Amygdala (tissue), 56 donors: ENCODE results near the gene KLHL40.
A peak's percentile ranks its signal among the peaks of the same experiment; 100 is the strongest.

ENCODE experiments used
- DNase-seq, 56 donors: peaks; one replicate each; lab custom pipeline; 2025; lab: John Stamatoyannopoulos, UW

KLHL40 gene

DNA sequence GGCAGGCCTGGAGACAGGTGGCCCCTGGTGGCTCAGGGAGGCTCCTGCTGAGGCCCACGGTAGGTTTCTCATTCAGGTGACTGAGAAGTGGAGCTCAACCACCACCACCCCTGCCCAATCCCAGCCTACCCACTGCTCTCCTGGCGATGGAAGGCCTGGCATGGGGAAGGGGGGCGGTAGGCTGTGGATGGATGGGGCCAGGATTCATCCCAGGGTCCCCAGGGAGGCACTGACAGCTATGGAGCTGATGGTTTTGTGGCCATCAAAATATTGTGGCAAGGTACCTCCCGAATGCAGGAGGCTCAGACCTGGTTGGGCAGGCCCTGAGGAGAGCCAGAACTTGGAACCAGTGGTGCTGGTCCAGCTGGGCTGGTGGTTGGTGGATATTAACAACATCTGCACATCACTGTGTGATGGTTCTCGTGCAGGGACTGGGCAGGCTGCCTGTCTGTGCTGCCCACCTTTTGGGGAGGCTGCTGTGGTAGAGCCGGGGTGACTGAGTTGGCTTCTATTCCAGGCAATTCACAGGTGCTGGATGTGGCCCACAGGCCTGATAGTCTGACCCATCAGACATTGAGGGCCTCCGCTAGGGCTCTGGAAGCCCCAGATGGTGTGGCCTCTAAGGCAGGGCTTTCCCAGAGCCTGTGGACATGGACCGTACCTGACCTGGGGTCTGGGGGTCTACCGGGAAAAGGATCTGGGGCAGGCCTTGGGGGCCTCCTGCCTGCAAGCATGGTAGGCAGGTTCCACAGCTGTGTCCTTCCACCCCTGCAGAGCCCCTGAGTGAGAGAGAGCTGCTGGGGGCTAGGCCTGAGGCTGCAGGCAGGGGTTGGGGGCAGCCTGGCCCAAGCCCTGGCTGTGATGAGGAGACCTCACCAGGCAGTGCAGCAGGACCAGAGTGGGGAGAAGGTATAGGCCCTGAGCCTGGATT, 28.4 kb upstream of the KLHL40 start:
- no peak for DNase-seq

DNA sequence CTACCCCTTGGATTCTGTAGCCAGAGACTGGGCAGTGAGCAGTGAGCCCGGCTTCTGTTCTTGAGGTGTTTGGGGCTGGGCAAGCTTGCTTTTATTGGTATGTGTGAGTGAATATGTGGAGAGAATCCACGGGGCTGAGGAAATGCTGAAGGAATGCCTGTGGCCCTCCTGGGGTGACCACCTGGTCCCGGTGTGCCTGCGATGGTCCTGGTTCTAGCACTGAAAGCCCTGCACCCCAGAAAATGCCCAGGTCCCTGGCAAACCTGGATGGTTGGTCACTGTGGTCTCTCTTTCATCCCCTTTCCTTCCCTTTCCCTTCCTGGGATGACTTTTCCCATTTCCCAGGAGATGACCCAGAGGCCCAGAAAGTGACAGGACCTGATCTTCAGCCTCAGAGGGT, 27.7 kb upstream of the KLHL40 start:
- DNase-seq: no peak

DNA sequence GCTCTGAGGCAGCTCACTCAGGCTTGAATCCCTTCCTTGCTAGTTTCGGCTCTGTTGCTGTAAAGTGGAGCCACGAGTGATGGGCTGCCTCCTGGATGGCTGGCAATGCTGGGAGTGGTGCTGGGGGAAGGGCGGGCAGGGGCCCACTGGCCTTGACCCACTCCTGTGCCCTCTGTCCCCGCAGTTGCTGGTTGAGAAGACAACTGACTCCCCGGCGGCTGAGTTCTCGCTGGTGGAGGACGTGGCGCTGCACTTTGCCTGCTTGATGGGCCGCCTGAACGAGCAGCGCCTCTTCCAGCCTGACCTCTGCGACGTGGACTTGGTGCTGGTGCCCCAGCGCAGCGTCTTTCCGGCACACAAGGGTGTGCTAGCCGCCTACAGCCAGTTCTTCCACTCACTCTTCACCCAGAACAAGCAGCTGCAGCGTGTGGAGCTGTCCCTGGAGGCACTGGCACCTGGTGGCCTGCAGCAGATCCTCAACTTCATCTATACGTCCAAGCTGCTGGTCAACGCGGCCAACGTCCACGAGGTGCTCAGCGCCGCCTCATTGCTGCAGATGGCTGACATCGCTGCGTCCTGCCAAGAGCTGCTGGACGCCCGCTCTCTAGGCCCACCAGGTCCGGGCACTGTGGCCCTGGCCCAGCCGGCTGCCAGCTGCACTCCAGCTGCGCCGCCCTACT, 27.1 kb upstream of the KLHL40 start:
- DNase-seq: peak in 11 of 56 donors; percentile 25 to 66 (median 45)

DNA sequence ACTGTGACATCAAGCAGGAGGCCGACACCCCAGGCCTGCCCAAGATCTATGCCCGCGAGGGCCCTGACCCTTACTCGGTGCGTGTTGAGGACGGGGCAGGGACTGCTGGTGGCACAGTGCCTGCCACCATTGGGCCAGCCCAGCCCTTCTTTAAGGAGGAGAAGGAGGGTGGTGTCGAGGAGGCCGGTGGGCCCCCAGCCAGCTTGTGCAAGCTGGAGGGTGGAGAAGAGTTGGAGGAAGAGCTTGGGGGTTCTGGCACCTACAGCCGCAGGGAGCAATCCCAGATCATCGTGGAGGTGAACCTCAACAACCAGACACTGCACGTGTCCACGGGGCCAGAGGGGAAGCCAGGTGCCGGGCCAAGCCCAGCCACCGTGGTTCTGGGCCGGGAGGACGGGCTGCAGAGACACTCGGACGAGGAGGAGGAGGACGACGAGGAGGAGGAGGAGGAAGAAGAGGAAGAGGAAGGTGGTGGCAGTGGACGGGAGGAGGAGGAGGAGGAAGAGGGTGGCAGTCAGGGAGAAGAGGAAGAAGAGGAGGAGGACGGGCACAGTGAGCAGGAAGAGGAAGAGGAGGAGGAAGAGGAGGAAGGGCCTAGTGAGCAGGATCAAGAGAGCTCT, 26.5 kb upstream of the KLHL40 start:
- DNase-seq: peak in 1 of 56 donors; percentile 37

DNA sequence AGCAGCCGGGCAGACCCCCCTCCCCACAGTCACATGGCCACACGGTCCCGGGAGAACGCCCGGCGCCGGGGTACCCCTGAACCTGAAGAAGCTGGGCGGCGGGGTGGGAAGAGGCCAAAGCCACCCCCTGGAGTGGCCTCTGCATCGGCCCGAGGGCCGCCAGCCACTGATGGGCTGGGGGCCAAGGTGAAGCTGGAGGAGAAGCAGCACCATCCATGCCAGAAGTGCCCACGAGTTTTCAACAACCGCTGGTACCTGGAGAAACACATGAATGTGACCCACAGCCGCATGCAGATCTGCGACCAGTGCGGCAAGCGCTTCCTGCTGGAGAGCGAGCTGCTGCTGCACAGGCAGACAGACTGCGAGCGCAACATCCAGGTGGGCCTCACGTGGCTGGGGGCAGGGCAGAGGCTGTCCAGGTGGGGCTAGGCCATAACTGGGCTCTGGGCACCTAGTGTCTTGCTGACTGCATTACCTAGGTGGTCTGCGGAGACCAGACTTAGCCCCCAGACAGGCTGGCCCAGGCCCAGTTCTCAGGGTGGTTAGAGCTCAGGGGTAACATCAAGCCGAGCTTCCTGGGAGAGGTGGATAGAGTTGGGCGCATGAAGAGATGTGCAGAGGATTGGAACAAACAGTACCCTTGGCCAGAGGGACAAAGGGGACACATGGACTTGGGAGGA, 25.7 kb upstream of the KLHL40 start:
- DNase-seq: no peak

DNA sequence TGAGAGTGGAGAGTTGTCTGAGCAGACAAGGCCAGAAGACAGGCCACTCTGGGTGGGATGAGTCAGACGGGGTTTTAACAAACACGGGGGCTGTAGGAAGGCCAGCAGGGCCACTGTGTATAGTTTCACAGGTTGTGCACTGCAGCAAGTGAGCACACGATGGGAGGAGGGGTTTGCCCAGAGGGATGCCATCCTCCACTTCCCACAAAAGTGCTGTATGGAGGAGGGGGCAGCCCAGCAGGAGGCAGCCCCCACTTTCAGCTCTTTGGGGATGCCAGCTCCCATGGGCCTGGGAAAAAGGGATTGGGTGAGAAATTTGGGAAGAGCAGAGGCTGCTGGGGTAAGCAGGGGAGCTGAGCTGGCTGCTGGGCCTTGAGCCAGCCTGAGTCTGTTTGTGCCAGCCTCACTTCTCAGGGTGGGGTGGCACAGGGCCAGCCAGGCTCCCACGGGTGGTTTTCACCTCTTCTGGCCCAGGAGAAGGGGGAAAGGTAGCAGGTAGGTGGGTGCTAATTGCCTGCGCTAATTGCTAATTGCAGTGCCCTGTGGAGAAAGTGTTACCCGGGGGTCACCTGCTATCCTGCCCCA, 25.1 kb upstream of the KLHL40 start:
- DNase-seq: peak in 2 of 56 donors; percentile 30 to 69

DNA sequence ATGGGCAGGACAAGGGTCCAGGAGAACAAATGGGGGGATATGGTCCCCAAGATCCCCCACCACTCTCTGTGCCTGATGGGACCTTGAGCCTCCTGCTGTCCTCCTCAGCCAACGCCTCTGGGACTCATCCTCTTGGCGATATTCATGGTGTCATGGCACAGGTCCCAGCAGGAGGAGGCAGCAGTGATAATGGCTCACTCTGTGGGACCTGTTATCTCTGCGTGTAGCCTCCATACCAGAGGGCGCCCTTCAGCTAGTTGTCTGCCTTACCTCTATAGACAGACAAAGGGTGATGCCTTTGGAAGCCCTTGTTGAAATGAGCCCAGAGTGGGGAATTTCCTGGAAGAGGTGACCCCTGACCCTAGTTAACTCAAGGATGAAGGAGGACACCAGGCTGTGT, 24.4 kb upstream of the KLHL40 start:
- DNase-seq: no peak

DNA sequence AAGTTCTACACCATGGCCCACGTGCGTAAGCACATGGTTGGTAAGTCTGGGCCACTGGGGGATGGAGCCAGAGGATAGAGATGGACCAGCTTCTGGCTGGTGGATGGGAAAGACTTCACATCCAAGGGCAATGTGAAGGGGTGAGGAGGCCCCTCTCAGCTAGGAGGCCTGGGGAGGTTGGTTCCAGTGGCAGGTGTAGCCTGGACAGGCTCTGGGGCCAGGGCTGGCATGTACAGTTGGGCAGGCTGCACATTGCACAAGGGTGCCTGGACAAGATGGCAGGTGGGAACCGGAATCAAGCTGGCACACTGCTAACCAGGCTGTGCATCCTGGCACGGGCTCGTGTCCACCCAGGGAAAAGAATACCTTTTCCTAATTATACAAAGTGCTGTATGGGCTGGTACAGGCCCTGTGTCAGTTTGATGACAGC, 23.7 kb upstream of the KLHL40 start:
- no peak for DNase-seq

DNA sequence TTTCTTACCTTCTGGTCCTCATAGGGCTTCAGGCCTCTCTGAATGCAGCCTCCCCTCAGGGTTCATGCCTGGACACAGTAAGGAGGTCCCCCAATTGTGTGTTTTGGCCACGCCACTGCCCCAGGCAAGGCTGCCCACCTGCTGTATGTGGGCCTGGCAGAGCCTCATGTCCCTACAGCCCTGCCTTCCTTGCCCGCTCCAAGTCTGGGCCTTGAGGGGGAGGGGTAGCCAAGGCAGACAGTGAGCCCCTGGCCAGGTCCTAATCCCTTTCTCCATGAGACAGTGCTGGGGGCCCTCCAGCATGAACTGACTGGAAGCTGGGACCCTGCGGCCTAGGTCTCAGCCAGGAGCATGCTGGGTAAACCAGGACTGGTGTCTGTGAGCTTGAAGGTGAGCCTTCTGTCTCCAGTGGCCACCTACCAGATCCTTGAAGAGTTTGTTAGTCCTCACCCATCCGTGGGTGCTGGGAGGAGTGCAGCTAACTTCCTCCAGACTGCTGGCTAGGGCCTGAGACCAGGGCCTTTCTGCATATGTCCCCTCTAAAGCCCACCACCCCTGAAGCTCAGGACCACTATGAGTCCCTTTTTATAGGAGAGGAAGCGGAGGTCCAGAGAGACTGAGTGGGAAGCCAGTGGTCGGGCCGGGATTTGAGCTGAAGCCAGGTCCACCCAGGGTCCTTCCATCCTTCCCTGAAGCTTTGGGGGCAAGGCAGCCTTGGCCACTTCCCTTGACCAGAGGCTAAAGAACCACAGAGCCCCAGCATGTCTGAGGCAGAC, 23.1 kb upstream of the KLHL40 start:
- no peak for DNase-seq

DNA sequence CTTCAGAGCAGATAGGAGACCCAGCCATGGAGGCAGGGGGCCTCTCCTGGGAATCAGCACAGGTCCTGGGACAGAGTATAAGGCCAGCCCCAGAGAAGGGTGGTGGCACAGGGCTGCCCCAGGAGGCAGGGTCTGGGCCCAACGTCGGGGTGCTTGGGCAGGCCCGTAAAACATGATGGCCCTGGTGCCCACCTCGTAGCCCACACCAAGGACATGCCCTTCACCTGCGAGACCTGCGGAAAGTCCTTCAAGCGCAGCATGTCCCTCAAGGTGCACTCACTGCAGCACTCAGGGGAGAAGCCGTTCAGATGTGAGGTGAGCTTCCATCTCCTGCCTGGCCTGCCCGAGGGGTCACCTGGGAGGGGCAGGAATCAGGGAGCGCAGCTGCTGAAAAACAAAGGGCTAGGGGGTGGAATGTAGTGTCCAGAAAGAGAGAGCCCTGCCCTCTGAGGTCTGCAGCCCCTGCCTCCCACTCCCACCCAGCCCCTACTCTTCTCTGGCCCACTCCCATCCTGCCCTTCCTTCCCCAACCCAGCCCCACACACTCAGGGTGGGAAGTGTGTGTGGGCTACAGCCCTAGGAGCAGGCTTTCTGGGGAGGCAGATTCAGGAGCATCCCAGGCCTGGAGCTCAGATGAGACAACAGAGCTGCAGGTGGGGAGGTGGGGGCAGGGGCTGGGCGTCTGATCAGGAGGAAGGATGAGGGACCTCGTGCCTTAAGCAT, 22.4 kb upstream of the KLHL40 start:
- no peak for DNase-seq

DNA sequence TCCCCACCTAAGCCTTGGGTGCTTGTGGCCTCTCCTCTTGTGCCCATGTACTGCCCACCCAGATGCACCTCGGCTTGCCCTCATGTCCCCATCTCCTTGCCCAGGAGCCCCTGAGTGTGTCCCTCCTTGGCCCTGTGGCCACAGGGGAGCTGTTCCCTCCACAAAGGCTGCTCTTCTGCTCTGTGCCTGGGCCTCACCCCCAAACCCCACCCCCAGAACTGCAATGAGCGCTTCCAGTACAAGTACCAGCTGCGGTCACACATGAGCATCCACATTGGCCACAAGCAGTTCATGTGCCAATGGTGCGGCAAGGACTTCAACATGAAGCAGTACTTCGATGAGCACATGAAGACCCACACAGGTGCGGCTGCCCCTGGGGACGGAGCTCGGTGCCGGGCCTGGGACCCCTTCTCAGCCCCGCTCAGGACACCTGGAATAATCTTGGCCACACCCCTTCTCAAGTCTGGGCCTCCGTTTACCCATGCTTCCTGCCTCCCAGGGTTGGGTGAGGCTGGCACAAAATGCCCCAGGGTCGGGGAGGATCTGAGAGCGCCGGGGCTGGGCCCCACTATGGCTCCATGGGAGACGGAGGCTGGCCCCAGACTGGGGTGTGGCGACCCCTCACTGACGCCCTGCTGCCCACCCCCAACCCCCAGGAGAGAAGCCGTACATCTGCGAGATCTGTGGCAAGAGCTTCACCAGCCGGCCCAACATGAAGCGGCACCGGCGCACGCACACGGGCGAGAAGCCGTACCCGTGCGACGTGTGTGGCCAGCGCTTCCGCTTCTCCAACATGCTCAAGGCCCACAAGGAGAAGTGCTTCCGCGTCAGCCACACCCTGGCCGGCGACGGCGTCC, 21.5 kb upstream of the KLHL40 start:
- DNase-seq: no peak

DNA sequence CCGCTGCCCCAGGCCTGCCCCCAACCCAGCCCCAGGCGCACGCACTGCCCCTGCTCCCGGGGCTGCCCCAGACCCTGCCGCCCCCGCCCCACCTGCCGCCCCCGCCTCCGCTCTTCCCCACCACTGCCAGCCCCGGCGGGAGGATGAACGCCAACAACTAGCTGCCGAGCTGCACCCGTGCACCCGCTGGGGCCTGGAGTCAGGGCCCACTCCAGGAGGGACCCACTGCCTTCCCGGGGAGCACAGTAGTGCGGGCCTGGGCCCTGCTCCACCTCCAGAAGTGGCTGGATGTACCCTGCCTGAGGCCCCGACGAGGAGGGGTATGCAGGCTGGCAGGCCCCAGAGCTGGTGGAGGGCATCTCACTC, 20.9 kb upstream of the KLHL40 start:
- no peak for DNase-seq

DNA sequence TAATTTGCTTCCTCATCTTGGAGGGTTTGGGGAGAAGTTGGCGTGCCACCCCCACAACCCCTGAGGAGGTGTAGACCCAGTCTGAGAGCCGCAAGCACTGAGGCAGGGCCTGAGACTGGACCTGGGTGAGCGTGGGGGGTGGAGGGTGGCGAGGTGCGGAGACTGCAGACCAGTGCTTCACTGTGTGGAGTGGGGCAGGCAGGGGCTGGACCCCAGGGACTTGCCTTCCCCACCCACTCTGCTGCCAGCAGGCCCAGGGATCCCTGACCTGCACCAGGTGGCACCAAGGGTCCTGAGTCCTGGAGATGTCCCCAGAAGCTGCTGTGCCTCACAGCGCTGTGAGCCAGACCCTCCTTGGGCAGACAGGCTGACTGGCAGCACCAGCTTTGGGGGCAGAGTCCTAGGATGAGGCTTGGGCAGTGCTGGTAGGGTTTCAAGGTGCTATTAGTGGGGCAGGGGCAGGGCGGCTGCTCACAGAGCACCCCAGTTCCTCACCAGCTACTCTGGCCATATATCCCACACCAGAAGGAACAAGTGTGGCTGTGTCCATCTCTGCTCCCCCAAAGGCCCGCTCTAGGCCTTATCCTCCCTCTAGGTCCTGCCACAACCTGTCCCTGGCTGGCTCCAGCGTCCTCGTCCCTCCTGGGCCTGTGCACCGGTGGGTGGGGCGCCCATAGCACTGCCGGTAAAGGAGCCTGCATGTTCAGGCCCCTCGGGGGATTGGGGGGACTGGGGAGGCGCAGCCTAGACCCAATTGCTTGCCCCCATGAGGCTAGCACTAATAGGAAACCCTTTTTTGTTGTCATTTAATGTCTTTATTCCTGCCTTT, 20.1 kb upstream of the KLHL40 start:
- DNase-seq: no peak

DNA sequence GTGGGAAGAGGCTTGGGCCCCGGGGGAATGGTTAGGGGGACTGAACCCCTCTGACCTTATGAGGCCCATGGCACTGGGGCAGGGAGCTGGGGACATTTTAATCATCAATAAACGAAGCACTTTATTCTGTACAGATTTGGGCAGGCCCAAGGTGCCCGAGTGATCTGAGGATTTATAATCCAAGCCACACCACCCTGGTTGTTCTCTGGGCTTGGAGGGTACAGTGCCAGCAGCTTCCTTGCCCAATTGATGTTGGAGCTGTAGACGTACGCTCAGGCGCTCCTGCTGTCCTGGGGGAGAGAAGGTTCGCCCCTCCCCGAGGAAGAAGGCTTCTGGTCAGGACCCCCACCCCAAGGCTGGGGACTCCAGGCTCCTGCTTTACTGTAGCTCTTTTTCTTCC, 19.3 kb upstream of the KLHL40 start:
- no peak for DNase-seq

DNA sequence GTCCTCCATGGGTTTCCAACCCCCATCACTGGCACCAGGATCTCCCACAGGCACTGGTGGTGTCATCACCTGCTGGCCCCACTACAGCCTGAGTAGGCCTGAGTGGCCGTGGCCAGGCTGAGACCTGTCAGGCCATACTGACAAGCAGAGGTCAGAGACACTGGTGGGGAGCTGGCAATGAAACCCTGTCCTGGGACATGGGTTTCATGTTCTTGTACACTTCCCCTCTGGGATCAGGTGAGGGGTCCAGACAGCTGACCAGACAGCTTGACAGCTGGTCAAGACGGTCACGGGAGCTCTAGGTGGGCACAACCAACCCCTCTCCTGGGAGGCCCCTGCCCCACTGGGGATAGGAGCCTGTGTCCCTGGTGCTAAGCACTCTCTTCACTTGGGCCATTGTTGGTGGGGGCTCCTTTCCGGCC, 18.7 kb upstream of the KLHL40 start:
- DNase-seq: no peak

DNA sequence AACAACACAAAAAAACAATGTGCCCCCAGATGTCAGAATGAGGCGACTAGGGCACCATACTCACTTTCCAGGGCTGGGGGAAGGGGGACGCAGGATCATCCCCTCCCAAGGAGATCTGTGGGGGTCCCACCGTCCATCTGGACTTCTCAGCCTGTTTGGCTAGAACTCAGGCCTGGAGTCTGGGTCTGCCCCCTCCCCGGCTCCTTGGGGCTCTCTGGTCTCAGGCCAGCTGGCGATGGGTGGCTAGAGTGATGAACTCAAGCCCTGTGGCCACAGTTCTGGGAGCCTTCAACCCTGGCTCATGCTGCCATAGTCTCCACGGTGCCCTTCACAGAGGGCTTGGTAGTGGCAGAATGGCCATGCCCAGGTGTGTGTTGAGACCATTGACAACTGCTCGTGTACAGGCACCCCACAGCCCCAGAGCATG, 18.2 kb upstream of the KLHL40 start:
- DNase-seq: no peak
